Measurements from ENCODE around the gene MOB2. TPM values are rescaled to one million over a fixed set of nuclear protein-coding genes. Genes with fewer than 3 reads are reported as not detected.
A peak's percentile ranks its signal among the peaks of the same experiment; 100 is the strongest.

MOB2 gene
- total and polyA plus RNA-seq, 4 donors = 8.3 to 18.5 (median 14.8) TPM

DNA sequence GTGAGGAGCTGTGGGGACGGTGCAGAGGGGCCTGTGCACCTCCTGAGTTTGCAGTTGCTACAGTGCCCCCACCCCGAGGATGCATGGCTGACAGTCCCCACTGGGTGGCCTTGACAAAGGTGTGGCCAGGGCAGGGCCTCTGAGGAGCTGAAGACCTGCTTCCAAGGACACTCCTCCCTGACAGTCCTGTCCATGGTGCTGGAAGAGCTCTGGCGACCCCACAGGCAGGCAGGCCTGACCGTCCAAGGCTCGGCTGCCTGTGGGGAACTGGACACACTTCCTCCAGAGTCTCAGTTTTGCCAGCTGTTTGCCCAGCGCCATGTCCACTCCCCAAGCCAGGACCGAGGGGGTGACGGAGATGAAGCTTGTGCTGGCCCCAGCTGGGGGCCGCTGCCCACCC, 64.1 kb downstream of the MOB2 start:
- Histone ChIP-seq H3K9me3 (ENCODE audit: control insufficient read depth in 4 of 4, low read length in 3 of 4) (peaks cover 9 to 15% (median 14%) of the 10 kb centered on the region in 4 donors), H3K9ac (ENCODE audit: low read depth in 1 of 2, low read length in 2 of 2) (no peak overlapping the region), H3K4me3 (ENCODE audit: low read depth in 1 of 3, low read length in 3 of 3) (no peak overlapping the region), H3K27ac (ENCODE audit: low read depth in 1 of 2, low read length in 2 of 2) (no peak overlapping the region), H3K4me1 (ENCODE audit: control insufficient read depth in 4 of 4, insufficient read depth in 4 of 4, low read length in 3 of 4) (no peaks in the 10 kb centered on the region), H3K36me3 (ENCODE audit: control insufficient read depth in 4 of 4, insufficient read depth in 3 of 4, low read depth in 1 of 4, low read length in 3 of 4) (no peaks in the 10 kb centered on the region), H3K27me3 (ENCODE audit: control insufficient read depth in 4 of 4, insufficient read depth in 4 of 4, low read length in 3 of 4) (peaks cover 0 to 3% (median 0%) of the 10 kb centered on the region in 4 donors)
- TF ChIP-seq, protein P1, sequence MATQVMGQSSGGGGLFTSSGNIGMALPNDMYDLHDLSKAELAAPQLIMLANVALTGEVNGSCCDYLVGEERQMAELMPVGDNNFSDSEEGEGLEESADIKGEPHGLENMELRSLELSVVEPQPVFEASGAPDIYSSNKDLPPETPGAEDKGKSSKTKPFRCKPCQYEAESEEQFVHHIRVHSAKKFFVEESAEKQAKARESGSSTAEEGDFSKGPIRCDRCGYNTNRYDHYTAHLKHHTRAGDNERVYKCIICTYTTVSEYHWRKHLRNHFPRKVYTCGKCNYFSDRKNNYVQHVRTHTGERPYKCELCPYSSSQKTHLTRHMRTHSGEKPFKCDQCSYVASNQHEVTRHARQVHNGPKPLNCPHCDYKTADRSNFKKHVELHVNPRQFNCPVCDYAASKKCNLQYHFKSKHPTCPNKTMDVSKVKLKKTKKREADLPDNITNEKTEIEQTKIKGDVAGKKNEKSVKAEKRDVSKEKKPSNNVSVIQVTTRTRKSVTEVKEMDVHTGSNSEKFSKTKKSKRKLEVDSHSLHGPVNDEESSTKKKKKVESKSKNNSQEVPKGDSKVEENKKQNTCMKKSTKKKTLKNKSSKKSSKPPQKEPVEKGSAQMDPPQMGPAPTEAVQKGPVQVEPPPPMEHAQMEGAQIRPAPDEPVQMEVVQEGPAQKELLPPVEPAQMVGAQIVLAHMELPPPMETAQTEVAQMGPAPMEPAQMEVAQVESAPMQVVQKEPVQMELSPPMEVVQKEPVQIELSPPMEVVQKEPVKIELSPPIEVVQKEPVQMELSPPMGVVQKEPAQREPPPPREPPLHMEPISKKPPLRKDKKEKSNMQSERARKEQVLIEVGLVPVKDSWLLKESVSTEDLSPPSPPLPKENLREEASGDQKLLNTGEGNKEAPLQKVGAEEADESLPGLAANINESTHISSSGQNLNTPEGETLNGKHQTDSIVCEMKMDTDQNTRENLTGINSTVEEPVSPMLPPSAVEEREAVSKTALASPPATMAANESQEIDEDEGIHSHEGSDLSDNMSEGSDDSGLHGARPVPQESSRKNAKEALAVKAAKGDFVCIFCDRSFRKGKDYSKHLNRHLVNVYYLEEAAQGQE (IDR thresholded peaks at IDR 0.05) = peak; percentile 85
- no peak for TF ChIP-seq SP1 (IDR thresholded peaks at IDR 0.05)
- WGBS = 71% methylated on average over 9 of the region's 9 CpGs
- no peak for DNase-seq (ENCODE audit: low spot score)

DNA sequence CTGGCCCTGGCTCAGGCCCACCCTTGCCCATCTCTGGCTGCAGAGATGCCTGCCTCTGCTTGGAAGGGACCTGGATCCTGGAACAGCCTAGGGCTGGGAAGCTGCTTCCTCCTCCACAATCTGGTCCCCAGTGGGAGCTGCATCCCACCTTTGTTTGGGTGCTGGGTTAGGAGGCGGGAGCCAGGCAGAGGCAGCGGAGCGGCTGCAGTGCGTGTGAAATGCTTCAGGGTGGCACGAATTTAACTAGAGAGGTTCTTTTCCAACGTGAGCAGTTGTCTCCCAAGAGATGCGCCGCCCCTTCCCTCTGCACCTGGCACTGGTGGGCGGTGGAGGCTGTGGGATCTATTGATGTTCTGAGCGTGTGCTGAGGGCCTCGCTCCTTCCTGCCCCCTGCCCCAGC, 65.3 kb downstream of the MOB2 start:
- Histone ChIP-seq H3K4me3 (ENCODE audit: low read depth in 1 of 3, low read length in 3 of 3) (no peak overlapping the region), H3K9me3 (ENCODE audit: control insufficient read depth in 4 of 4, low read length in 3 of 4) (peaks cover 13 to 25% (median 16%) of the 10 kb centered on the region in 4 donors), H3K9ac (ENCODE audit: low read depth in 1 of 2, low read length in 2 of 2) (no peak overlapping the region), H3K27ac (ENCODE audit: low read depth in 1 of 2, low read length in 2 of 2) (no peak overlapping the region), H3K27me3 (ENCODE audit: control insufficient read depth in 4 of 4, insufficient read depth in 4 of 4, low read length in 3 of 4) (peaks cover 0 to 3% (median 0%) of the 10 kb centered on the region in 4 donors), H3K4me1 (ENCODE audit: control insufficient read depth in 4 of 4, insufficient read depth in 4 of 4, low read length in 3 of 4) (no peaks in the 10 kb centered on the region), H3K36me3 (ENCODE audit: control insufficient read depth in 4 of 4, insufficient read depth in 3 of 4, low read depth in 1 of 4, low read length in 3 of 4) (no peaks in the 10 kb centered on the region)
- 88% methylated on average over 11 of the region's 11 CpGs for WGBS
- no peak for TF ChIP-seq TAF1 (conservative IDR thresholded peaks at IDR 0.05)
- TF ChIP-seq HNF4G (IDR thresholded peaks at IDR 0.05) = no peak
- no peak for TF ChIP-seq NR2F2 (IDR thresholded peaks at IDR 0.05)
- no peak for TF ChIP-seq YY1 (IDR thresholded peaks at IDR 0.05)
- TF ChIP-seq, protein P2, sequence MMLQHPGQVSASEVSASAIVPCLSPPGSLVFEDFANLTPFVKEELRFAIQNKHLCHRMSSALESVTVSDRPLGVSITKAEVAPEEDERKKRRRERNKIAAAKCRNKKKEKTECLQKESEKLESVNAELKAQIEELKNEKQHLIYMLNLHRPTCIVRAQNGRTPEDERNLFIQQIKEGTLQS (IDR thresholded peaks at IDR 0.05) = no peak
- TF ChIP-seq, protein P3, sequence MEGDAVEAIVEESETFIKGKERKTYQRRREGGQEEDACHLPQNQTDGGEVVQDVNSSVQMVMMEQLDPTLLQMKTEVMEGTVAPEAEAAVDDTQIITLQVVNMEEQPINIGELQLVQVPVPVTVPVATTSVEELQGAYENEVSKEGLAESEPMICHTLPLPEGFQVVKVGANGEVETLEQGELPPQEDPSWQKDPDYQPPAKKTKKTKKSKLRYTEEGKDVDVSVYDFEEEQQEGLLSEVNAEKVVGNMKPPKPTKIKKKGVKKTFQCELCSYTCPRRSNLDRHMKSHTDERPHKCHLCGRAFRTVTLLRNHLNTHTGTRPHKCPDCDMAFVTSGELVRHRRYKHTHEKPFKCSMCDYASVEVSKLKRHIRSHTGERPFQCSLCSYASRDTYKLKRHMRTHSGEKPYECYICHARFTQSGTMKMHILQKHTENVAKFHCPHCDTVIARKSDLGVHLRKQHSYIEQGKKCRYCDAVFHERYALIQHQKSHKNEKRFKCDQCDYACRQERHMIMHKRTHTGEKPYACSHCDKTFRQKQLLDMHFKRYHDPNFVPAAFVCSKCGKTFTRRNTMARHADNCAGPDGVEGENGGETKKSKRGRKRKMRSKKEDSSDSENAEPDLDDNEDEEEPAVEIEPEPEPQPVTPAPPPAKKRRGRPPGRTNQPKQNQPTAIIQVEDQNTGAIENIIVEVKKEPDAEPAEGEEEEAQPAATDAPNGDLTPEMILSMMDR (IDR thresholded peaks at IDR 0.05; ENCODE audit: low read depth, low read length, missing input control) = no peak
- TF ChIP-seq RAD21 (IDR thresholded peaks at IDR 0.05) = no peak
- TF ChIP-seq SP1 (IDR thresholded peaks at IDR 0.05) = no peak
- no peak for TF ChIP-seq RXRA (IDR thresholded peaks at IDR 0.05)
- no peak for TF ChIP-seq FOXA1 (IDR thresholded peaks at IDR 0.05)
- no peak for TF ChIP-seq FOXA2 (IDR thresholded peaks at IDR 0.05)
- TF ChIP-seq EGR1 (IDR thresholded peaks at IDR 0.05; ENCODE audit: low read depth in 2 of 2) = no peak
- TF ChIP-seq, protein P4, sequence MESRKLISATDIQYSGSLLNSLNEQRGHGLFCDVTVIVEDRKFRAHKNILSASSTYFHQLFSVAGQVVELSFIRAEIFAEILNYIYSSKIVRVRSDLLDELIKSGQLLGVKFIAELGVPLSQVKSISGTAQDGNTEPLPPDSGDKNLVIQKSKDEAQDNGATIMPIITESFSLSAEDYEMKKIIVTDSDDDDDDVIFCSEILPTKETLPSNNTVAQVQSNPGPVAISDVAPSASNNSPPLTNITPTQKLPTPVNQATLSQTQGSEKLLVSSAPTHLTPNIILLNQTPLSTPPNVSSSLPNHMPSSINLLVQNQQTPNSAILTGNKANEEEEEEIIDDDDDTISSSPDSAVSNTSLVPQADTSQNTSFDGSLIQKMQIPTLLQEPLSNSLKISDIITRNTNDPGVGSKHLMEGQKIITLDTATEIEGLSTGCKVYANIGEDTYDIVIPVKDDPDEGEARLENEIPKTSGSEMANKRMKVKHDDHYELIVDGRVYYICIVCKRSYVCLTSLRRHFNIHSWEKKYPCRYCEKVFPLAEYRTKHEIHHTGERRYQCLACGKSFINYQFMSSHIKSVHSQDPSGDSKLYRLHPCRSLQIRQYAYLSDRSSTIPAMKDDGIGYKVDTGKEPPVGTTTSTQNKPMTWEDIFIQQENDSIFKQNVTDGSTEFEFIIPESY (IDR thresholded peaks at IDR 0.05) = no peak
- no peak for TF ChIP-seq GABPA (IDR thresholded peaks at IDR 0.05 in 1 of 2, conservative IDR thresholded peaks at IDR 0.05 in 1 of 2)
- no peak for DNase-seq (ENCODE audit: low spot score)

Measured in liver (tissue), 9 donors.